ENCODE measurements around the gene PIGZ.

DNA sequence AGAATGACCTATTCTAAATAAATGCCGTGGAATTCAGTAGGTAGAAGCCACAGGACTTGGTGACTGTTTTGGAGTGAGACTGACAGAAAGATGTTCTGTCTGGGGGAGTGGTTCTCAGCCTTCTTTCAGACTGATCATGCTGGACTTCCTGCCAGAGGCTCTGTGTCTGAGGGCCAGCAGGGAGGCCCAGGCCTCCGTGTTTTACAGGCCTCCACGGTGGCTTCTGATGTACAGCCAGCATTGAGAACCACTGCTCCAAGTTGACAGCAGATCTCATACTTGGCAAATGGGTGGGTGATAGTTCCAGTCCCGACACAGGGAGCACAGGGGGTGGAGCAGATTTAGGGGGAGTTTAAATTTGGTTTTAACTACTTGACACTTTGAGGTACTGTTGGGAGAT lies 6.7 kb upstream of the PIGZ start:
- TF ChIP-seq, protein P1, sequence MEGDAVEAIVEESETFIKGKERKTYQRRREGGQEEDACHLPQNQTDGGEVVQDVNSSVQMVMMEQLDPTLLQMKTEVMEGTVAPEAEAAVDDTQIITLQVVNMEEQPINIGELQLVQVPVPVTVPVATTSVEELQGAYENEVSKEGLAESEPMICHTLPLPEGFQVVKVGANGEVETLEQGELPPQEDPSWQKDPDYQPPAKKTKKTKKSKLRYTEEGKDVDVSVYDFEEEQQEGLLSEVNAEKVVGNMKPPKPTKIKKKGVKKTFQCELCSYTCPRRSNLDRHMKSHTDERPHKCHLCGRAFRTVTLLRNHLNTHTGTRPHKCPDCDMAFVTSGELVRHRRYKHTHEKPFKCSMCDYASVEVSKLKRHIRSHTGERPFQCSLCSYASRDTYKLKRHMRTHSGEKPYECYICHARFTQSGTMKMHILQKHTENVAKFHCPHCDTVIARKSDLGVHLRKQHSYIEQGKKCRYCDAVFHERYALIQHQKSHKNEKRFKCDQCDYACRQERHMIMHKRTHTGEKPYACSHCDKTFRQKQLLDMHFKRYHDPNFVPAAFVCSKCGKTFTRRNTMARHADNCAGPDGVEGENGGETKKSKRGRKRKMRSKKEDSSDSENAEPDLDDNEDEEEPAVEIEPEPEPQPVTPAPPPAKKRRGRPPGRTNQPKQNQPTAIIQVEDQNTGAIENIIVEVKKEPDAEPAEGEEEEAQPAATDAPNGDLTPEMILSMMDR (IDR thresholded peaks at IDR 0.05): no peak
- no peak for TF ChIP-seq POLR2A (IDR thresholded peaks at IDR 0.05)

All from lower leg skin (tissue), 3 donors.